Thoracic aorta (tissue), 2 donors: ENCODE results near the gene TLX2. TPM values are rescaled to one million over a fixed set of nuclear protein-coding genes. Genes with fewer than 3 reads are reported as not detected.
A peak's percentile ranks its signal among the peaks of the same experiment; 100 is the strongest.

Experiments used
- ATAC-seq: fragments of 150-250 bp; one replicate; pipeline ENCODE4 v1.8.0; 2017; ENCODE audit warnings: low read depth; ENCODE audit not compliant: insufficient number of reproducible peaks, low FRiP score
- DNase-seq: peaks from one replicate; pipeline ENCODE4 v3.0.0-alpha.2; 2020; ENCODE audit warnings: low spot score
- H3K27ac ChIP-seq, 2 donors: fragments of 200-600 bp; sonication (generic); 1 replicate in 1 of 2; 2 replicates in 1 of 2; pipeline ENCODE4 v1.5.1; 2016; ENCODE audit warnings: mild to moderate bottlenecking in 2 of 2, moderate library complexity in 2 of 2
- H3K27me3 ChIP-seq: fragments of 200-600 bp; sonication (generic); replicated peaks from 2 replicates; pipeline ENCODE4 v1.6.0; 2016; ENCODE audit warnings: mild to moderate bottlenecking; ENCODE audit not compliant: insufficient read depth
- H3K36me3 ChIP-seq: fragments of 200-600 bp; sonication (generic); one replicate; pipeline ENCODE4 v1.5.1; 2016
- H3K4me1 ChIP-seq, 2 donors: fragments of 200-600 bp; sonication (generic); 1 replicate in 1 of 2; 2 replicates in 1 of 2; pipeline versions ENCODE4 v1.5.1 to v1.6.0; 2016; ENCODE audit warnings: low read depth in 2 of 2, mild to moderate bottlenecking in 1 of 2; ENCODE audit not compliant: control insufficient read depth in 1 of 2
- H3K4me3 ChIP-seq: fragments of 200-600 bp; sonication (generic); 2 replicates; pipeline ENCODE4 v1.5.1; 2016; ENCODE audit warnings: mild to moderate bottlenecking
- H3K9me3 ChIP-seq: fragments of 200-600 bp; sonication (generic); 2 replicates; pipeline ENCODE4 v1.5.1; 2016
- total RNA-seq, 2 donors: library from RNA; depleted of rRNA; stranded (reverse); fragments of >200 nt; gene quantifications; one replicate each; pipeline versions ENCODE4 v1.1.0 to v1.2.3, GENCODE V29; 2016
- TF ChIP-seq, protein P1 (sequence below): fragments of 200-600 bp; sonication (generic); IDR thresholded peaks from one replicate; pipeline ENCODE4 v1.5.1; 2019; ENCODE audit warnings: antibody characterized with exemption

Gene TLX2
- total RNA-seq, 2 donors from 2014 or later, result not detected

DNA sequence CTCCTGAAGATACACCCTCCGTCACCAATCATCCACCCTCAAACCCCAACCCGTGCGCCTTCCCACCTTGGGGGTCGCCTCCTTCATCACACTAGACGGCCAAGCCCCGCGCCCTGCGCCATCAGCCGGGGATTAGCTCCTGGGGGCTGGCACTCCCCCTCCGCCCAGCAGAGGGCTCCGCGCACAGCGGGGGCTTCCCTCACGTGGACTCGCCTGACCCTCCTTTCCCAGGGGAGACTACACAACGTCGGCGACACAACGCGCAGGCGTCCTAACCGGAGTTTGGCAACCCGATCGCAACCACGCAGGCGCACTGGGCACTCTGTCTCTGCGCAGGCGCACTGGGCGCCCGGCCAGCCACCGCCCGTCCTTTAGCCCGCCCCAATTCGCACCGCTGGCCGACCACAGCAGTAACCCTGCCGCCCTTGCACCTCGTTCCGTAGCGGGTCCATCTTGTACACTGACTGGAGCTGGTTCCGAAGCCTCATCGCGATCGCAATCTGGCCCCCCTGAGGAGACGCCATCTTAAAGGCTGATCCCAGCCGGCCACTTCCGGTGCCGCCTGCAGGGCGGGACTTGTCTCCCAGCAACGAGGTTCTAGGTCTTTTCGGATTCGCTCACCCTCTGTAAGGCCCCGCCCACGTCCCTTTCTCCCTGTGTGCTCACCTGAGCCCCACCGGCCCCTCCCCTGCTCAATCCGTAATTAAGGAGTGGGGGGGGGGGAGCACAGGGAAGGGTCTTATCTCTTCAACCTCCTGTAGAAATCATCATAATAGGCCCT is 6.9 kb upstream of the TLX2 start, which contains the start of gene PCGF1:
Gene PCGF1 (minus strand): TSS at position 551 of the 781 bp plus-strand sequence. CDS start 27 bp downstream, at position 524.
- Histone ChIP-seq H3K4me1 (peaks cover 11 to 35% of the 10 kb centered on the region in 2 donors), H3K27ac (peak within 1 kb of the TSS; percentile 99), H3K27me3 (peaks cover 9% of the 10 kb centered on the region), H3K4me3 (peak within 1 kb of the TSS; percentile 98), H3K36me3 (peaks cover 16% of the 10 kb centered on the region), H3K9me3 (no peaks in the 10 kb centered on the region)
- ATAC-seq (peak; percentile 99), DNase-seq (peak; percentile 97)
- TF ChIP-seq, protein P1, sequence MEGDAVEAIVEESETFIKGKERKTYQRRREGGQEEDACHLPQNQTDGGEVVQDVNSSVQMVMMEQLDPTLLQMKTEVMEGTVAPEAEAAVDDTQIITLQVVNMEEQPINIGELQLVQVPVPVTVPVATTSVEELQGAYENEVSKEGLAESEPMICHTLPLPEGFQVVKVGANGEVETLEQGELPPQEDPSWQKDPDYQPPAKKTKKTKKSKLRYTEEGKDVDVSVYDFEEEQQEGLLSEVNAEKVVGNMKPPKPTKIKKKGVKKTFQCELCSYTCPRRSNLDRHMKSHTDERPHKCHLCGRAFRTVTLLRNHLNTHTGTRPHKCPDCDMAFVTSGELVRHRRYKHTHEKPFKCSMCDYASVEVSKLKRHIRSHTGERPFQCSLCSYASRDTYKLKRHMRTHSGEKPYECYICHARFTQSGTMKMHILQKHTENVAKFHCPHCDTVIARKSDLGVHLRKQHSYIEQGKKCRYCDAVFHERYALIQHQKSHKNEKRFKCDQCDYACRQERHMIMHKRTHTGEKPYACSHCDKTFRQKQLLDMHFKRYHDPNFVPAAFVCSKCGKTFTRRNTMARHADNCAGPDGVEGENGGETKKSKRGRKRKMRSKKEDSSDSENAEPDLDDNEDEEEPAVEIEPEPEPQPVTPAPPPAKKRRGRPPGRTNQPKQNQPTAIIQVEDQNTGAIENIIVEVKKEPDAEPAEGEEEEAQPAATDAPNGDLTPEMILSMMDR, result peak; percentile 36

DNA sequence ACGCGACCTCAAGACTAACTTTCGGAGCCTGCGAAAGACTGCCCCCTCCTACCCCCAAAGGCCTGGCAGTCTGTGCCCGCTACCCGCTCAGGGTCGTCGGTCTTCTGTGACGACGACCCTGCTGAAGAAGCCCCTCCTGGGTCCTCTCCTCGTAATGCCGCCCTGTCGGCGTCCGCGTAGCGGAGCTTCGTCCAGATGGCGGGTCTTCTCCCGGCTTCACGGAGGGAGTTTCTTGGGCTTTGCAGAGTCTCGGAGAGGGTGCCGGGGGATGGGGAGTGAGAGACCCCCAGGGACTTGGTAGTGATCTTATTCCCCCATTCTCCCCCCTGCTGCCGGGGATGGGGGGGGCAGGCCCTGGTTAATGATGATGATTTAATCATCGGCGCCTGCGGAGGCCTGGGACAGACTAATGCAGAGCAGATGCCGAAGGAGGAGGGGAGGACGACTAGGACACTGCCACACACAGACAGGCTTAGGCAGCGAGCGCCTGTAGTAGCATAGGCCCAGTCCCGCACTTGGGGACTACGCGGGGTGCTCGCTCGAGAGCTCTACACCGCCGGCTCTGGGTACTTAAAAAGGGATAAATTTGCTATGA is 6.2 kb upstream of the TLX2 start:
- Histone ChIP-seq H3K4me3 (peak overlapping the region; percentile 98), H3K27ac (peak overlapping the region; percentile 99), H3K4me1 (peaks cover 11 to 30% of the 10 kb centered on the region in 2 donors), H3K27me3 (peaks cover 16% of the 10 kb centered on the region), H3K36me3 (peaks cover 16% of the 10 kb centered on the region), H3K9me3 (no peaks in the 10 kb centered on the region)
- ATAC-seq (no peak), DNase-seq (no peak)
- TF ChIP-seq, protein P1, result no peak

DNA sequence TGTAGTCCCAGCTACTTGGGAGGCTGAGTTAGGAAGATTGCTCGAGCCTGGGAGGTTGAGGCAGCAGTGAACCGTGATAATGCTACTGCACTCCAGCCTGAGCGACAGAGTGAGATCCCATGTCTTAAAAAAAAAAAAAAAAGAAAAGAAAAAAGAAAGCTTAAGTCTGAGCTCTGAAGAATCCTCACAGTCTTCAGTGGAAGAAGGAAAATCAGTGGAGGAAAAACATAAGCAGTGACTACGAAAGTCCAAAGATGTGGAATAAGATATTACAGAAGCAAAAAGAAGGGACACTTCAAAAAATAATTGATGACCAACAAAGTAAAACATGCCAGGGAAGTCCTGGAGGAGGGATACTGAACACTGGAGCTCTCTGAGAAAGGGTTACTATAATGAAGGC is 4.0 kb upstream of the TLX2 start:
- peaks cover 17 to 39% of the 10 kb centered on the region in 2 donors for H3K4me1 ChIP-seq
- TF ChIP-seq, protein P1, result no peak
- H3K36me3 ChIP-seq, result peaks cover 8% of the 10 kb centered on the region
- H3K27ac ChIP-seq, result no peak overlapping the region
- DNase-seq (no peak), ATAC-seq (no peak)
- peaks cover 33% of the 10 kb centered on the region for H3K27me3 ChIP-seq
- H3K4me3 ChIP-seq, result no peak overlapping the region
- H3K9me3 ChIP-seq, result no peaks in the 10 kb centered on the region

DNA sequence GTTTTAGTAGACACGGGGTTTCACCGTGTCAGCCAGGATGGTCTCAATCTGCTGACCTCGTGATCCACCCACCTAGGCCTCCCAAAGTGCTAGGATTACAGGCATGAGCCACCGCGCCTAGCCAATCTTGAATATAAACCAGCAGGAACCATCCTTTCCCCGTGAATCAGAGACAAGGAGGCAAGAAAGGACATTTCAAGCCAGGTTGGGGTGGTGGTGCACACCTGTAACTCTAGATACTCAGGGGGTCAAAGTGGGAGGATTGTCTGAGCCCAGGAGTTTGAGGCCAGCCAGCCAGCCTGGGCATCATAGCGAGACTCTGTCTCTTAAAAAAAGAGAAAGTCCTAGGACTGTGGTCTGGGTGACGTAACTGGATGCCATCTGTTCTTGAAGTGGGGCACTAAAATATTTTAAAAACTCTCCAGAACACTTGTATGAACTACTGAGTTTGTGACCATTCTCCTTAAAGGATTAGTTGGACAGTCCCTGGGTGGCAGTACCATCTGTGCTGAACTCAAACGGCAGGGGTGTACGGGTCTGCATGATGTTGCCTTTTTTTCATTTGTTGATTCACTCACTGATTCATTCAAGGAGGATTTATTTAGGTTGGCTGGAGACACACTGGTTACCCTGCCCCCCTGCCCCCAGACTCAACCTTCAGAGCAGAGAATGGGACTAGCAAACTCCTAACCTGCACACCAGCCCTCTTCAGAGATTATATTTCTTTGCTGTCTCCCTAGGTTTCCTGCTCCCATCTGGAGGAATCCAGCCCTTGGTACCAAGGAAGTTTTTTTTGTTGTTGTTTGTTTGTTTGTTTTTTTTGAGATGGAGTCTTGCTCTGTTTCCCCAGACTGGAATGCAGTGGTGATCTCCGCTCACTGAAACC is 2.9 kb upstream of the TLX2 start:
- Histone ChIP-seq H3K4me3 (no peak overlapping the region), H3K36me3 (no peaks in the 10 kb centered on the region), H3K27ac (no peak overlapping the region), H3K27me3 (peaks cover 43% of the 10 kb centered on the region), H3K9me3 (no peaks in the 10 kb centered on the region), H3K4me1 (peaks cover 15 to 40% of the 10 kb centered on the region in 2 donors)
- TF ChIP-seq, protein P1, result no peak
- DNase-seq, result no peak
- ATAC-seq, result no peak
